Fibroblast of lung (primary cell): ENCODE data around the gene MGP. TPM values are rescaled to one million over a fixed set of nuclear protein-coding genes. Genes with fewer than 3 reads are reported as not detected.

Source experiments
- DNase-seq, 2 donors: peaks; one replicate each; pipeline versions ENCODE4 v3.0.0 to v3.0.0-alpha.2; 2010; ENCODE audit warnings: low read depth in 2 of 2
- H2AFZ ChIP-seq: 2 replicates; pipeline ENCODE4 v1.5.1; 2012; ENCODE audit warnings: low read length, control low read depth, inconsistent platforms
- H3K27ac ChIP-seq: 2 replicates; pipeline ENCODE4 v1.5.1; 2011; ENCODE audit warnings: low read length, control low read depth; ENCODE audit not compliant: insufficient read depth
- H3K27me3 ChIP-seq: 2 replicates; pipeline ENCODE4 v1.5.1; 2011; ENCODE audit warnings: mild to moderate bottlenecking, low read length; ENCODE audit not compliant: control insufficient read depth, insufficient read depth
- H3K36me3 ChIP-seq: 2 replicates; pipeline ENCODE4 v1.5.1; 2011; ENCODE audit warnings: low read length; ENCODE audit not compliant: control insufficient read depth, insufficient read depth
- H3K4me1 ChIP-seq: 2 replicates; pipeline ENCODE4 v1.5.1; 2011; ENCODE audit warnings: low read length; ENCODE audit not compliant: control insufficient read depth, insufficient read depth; ENCODE audit errors: extremely low read depth
- H3K4me2 ChIP-seq: 2 replicates; pipeline ENCODE4 v1.5.1; 2011; ENCODE audit warnings: low read length, control low read depth; ENCODE audit not compliant: insufficient read depth; ENCODE audit errors: extremely low read depth
- H3K4me3 ChIP-seq, 4 experiments: fragments of 200-600 bp in 1 of 4; sonication (generic) in 1 of 4; replicated peaks in 1 of 4; 2 replicates each; pipeline ENCODE4 v1.5.1; 2011 to 2016; ENCODE audit warnings: low read length in 4 of 4, low read depth in 3 of 4, mild to moderate bottlenecking in 3 of 4, control low read depth in 2 of 4, inconsistent platforms in 1 of 4, mixed read lengths in 1 of 4; ENCODE audit not compliant: insufficient read depth in 1 of 4; ENCODE audit errors: control extremely low read depth in 1 of 4
- H3K79me2 ChIP-seq: 2 replicates; pipeline ENCODE4 v1.5.1; 2012; ENCODE audit warnings: mild to moderate bottlenecking, low read length, inconsistent platforms; ENCODE audit not compliant: control insufficient read depth, insufficient read depth
- H3K9ac ChIP-seq: 2 replicates; pipeline ENCODE4 v1.5.1; 2011; ENCODE audit warnings: mild to moderate bottlenecking, low read length, control low read depth; ENCODE audit not compliant: insufficient read depth
- H3K9me3 ChIP-seq: 2 replicates; pipeline ENCODE4 v1.5.1; 2012; ENCODE audit warnings: low read depth, low read length; ENCODE audit not compliant: control insufficient read depth, insufficient read depth
- H4K20me1 ChIP-seq: 2 replicates; pipeline ENCODE4 v1.5.1; 2011; ENCODE audit warnings: low read length; ENCODE audit not compliant: control insufficient read depth, insufficient read depth; ENCODE audit errors: extremely low read depth
- CTCF ChIP-seq, 2 donors: IDR thresholded peaks in 1 of 2; conservative IDR thresholded peaks in 1 of 2; 1 replicate in 1 of 2; 2 replicates in 1 of 2; pipeline ENCODE4 v1.5.1; 2011 to 2012; ENCODE audit warnings: low read length in 2 of 2, control low read depth in 1 of 2, inconsistent platforms in 1 of 2, low read depth in 1 of 2, mild to moderate bottlenecking in 1 of 2
- EZH2 ChIP-seq: IDR thresholded peaks from 2 replicates; pipeline ENCODE4 v1.5.1; 2012; ENCODE audit warnings: low read length, control low read depth, mild to moderate bottlenecking; ENCODE audit errors: missing control alignments
- polyA plus RNA-seq, 2 donors: library from polyadenylated mRNA; depleted of rRNA in 1 of 2; stranded (reverse) in 1 of 2; unstranded in 1 of 2; fragments of >200 nt; gene quantifications; 2 replicates each; pipeline ENCODE4 v1.2.1, GENCODE V29; 2011 to 2012; ENCODE audit warnings: missing spikeins in 1 of 2
- total RNA-seq: library from RNA; depleted of rRNA; stranded (reverse); fragments of >200 nt; gene quantifications from 2 replicates; pipeline ENCODE4 v1.2.1, GENCODE V29; 2014

MGP gene
- total and polyA plus RNA-seq, 2 donors (not counting 1 experiment from before 2014, with no cell fraction given): 2.0 to 15.9 TPM

DNA sequence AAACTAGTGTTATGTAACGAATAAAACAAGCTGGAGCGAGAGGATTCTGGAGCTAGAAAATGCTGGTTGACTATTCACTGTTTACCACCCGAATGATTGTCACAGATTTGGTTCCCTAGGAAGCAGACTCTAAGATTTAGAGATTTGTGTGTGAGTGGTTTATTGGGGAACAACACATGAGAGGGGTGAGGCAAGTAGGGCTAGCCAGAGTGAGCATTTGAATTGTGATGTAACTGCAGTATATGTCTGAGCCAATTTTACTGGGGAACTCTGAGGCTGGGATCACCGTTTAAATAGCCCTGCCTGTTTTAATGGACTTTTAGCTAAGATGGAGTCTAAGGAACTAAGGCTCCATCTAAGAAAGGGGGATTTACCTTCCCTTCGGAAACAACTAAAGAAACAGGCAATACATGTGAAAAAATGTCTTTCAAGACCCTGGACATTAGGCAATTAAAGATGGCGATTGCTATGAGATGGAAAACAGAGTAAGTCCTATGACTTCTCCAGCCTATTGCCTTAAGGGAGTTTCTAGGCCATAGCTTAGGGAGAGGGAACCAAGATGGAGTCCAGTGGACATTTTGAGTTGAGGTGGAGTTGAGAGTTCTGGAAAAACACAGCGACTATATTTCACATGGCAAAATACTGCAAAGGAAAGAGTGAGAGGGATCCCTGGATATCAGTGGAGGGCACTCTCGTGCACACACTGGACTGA lies 6.3 kb downstream of the MGP start:
- Histone ChIP-seq H3K27me3 (no peaks in the 10 kb centered on the region), H2AFZ (no peak overlapping the region), H3K36me3 (no peaks in the 10 kb centered on the region), H4K20me1 (no peaks in the 10 kb centered on the region), H3K4me3 (no peak overlapping the region), H3K4me1 (no peaks in the 10 kb centered on the region), H3K9ac (no peak overlapping the region), H3K9me3 (no peaks in the 10 kb centered on the region), H3K4me2 (no peak overlapping the region), H3K79me2 (no peaks in the 10 kb centered on the region), H3K27ac (no peak overlapping the region)
- DNase-seq: no peak
- TF ChIP-seq CTCF (conservative IDR thresholded peaks at IDR 0.05 in 1 of 2, IDR thresholded peaks at IDR 0.05 in 1 of 2; ENCODE audit: low read depth in 1 of 2, low read length in 2 of 2): no peak
- TF ChIP-seq EZH2: no peak

DNA sequence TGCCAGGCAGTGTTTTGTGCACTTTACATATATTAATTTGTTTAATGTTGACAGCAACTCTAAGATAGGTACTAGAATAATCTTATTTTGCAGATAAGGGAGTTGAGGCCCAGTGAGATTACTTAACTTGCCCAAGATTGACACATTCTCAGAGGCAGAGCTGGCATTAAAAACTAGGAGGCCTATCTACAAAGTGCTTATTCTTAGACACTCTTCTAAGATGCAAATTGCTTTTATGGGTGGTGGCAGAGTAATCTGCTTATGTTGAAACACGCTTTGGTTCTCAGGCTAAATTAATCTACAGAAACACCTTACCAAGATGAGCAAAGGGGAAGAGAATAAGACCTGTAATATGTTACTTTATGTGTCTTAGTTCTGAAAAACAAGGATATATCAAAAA lies 7.2 kb downstream of the MGP start:
- TF ChIP-seq EZH2 (no peak), CTCF (conservative IDR thresholded peaks at IDR 0.05 in 1 of 2, IDR thresholded peaks at IDR 0.05 in 1 of 2; ENCODE audit: low read depth in 1 of 2, low read length in 2 of 2) (no peak)
- no peak overlapping the region for H3K27ac ChIP-seq
- DNase-seq: no peak
- no peaks in the 10 kb centered on the region for H4K20me1 ChIP-seq
- no peaks in the 10 kb centered on the region for H3K4me1 ChIP-seq
- no peaks in the 10 kb centered on the region for H3K27me3 ChIP-seq
- no peak overlapping the region for H3K9ac ChIP-seq
- no peaks in the 10 kb centered on the region for H3K79me2 ChIP-seq
- no peak overlapping the region for H3K4me2 ChIP-seq
- H2AFZ ChIP-seq: no peak overlapping the region
- H3K9me3 ChIP-seq: no peaks in the 10 kb centered on the region
- H3K36me3 ChIP-seq: no peaks in the 10 kb centered on the region
- H3K4me3 ChIP-seq: no peak overlapping the region

GRCh38 chr12:14876833-14877232 lies 8.8 kb downstream of the MGP start:
- DNase-seq: no peak
- Histone ChIP-seq H3K79me2 (no peaks in the 10 kb centered on the region), H3K27ac (no peak overlapping the region), H3K9me3 (no peaks in the 10 kb centered on the region), H3K36me3 (no peaks in the 10 kb centered on the region), H2AFZ (no peak overlapping the region), H3K9ac (no peak overlapping the region), H3K4me3 (no peak overlapping the region), H3K4me1 (no peaks in the 10 kb centered on the region), H3K27me3 (no peaks in the 10 kb centered on the region), H3K4me2 (no peak overlapping the region), H4K20me1 (no peaks in the 10 kb centered on the region)
- TF ChIP-seq EZH2: no peak
- TF ChIP-seq CTCF (conservative IDR thresholded peaks at IDR 0.05 in 1 of 2, IDR thresholded peaks at IDR 0.05 in 1 of 2; ENCODE audit: low read depth in 1 of 2, low read length in 2 of 2): no peak
